ENCODE data around the gene ZBTB20.

DNA sequence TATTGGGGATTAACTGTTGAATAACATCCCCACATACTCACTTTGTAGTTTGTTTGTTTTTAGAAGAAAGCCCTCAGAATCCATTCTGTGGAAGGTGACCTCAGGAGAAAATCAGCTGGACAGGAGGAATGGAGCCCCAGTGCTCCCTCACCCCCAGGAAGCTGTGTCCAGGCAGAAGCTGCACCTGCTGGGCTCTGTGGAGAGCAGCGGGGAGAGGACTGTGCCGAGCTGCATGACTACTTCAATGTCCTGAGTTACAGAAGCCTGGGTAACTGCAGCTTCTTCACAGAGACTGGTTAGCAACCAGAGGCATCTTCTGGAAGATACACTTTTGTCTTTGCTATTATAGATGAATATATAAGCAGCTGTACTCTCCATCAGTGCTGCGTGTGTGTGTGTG, 839.3 kb downstream of the ZBTB20 start:
- TF ChIP-seq, protein P1, sequence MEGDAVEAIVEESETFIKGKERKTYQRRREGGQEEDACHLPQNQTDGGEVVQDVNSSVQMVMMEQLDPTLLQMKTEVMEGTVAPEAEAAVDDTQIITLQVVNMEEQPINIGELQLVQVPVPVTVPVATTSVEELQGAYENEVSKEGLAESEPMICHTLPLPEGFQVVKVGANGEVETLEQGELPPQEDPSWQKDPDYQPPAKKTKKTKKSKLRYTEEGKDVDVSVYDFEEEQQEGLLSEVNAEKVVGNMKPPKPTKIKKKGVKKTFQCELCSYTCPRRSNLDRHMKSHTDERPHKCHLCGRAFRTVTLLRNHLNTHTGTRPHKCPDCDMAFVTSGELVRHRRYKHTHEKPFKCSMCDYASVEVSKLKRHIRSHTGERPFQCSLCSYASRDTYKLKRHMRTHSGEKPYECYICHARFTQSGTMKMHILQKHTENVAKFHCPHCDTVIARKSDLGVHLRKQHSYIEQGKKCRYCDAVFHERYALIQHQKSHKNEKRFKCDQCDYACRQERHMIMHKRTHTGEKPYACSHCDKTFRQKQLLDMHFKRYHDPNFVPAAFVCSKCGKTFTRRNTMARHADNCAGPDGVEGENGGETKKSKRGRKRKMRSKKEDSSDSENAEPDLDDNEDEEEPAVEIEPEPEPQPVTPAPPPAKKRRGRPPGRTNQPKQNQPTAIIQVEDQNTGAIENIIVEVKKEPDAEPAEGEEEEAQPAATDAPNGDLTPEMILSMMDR (IDR thresholded peaks at IDR 0.05): no peak
- TF ChIP-seq POLR2A (IDR thresholded peaks at IDR 0.05) (no peak), POLR2AphosphoS5 (IDR thresholded peaks at IDR 0.05) (no peak), EP300 (IDR thresholded peaks at IDR 0.05) (no peak)
